GM10248 (cell line): ENCODE results near the gene IQGAP3.
A peak's percentile ranks its signal among the peaks of the same experiment; 100 is the strongest.

Experiments
- CTCF ChIA-PET: fragments of 300-600 bp; sonication (Branson Sonifier 250); formaldehyde crosslinking; extraction: SDS; loops from one replicate; lab custom pipeline; 2021; ENCODE audit warnings: antibody characterized with exemption; lab: Yijun Ruan, JAX
- POLR2A ChIA-PET: fragments of 350-650 bp; sonication (Branson Sonifier 250); formaldehyde crosslinking; extraction: SDS; loops from one replicate; lab custom pipeline; 2020; ENCODE audit warnings: antibody characterized with exemption; lab: Yijun Ruan, JAX
- DNase-seq: peaks from one replicate; pipeline ENCODE4 v3.0.0; 2012; ENCODE audit errors: extremely low spot score
- TF ChIP-seq, protein P1 (sequence below): IDR thresholded peaks from 2 replicates; pipeline ENCODE4 v1.5.1; 2012; ENCODE audit warnings: mild to moderate bottlenecking, low read depth; ENCODE audit errors: extremely low read depth, missing control alignments, control extremely low read depth

Gene IQGAP3, protein sequence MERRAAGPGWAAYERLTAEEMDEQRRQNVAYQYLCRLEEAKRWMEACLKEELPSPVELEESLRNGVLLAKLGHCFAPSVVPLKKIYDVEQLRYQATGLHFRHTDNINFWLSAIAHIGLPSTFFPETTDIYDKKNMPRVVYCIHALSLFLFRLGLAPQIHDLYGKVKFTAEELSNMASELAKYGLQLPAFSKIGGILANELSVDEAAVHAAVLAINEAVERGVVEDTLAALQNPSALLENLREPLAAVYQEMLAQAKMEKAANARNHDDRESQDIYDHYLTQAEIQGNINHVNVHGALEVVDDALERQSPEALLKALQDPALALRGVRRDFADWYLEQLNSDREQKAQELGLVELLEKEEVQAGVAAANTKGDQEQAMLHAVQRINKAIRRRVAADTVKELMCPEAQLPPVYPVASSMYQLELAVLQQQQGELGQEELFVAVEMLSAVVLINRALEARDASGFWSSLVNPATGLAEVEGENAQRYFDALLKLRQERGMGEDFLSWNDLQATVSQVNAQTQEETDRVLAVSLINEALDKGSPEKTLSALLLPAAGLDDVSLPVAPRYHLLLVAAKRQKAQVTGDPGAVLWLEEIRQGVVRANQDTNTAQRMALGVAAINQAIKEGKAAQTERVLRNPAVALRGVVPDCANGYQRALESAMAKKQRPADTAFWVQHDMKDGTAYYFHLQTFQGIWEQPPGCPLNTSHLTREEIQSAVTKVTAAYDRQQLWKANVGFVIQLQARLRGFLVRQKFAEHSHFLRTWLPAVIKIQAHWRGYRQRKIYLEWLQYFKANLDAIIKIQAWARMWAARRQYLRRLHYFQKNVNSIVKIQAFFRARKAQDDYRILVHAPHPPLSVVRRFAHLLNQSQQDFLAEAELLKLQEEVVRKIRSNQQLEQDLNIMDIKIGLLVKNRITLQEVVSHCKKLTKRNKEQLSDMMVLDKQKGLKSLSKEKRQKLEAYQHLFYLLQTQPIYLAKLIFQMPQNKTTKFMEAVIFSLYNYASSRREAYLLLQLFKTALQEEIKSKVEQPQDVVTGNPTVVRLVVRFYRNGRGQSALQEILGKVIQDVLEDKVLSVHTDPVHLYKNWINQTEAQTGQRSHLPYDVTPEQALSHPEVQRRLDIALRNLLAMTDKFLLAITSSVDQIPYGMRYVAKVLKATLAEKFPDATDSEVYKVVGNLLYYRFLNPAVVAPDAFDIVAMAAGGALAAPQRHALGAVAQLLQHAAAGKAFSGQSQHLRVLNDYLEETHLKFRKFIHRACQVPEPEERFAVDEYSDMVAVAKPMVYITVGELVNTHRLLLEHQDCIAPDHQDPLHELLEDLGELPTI (N-terminal part only)

DNA sequence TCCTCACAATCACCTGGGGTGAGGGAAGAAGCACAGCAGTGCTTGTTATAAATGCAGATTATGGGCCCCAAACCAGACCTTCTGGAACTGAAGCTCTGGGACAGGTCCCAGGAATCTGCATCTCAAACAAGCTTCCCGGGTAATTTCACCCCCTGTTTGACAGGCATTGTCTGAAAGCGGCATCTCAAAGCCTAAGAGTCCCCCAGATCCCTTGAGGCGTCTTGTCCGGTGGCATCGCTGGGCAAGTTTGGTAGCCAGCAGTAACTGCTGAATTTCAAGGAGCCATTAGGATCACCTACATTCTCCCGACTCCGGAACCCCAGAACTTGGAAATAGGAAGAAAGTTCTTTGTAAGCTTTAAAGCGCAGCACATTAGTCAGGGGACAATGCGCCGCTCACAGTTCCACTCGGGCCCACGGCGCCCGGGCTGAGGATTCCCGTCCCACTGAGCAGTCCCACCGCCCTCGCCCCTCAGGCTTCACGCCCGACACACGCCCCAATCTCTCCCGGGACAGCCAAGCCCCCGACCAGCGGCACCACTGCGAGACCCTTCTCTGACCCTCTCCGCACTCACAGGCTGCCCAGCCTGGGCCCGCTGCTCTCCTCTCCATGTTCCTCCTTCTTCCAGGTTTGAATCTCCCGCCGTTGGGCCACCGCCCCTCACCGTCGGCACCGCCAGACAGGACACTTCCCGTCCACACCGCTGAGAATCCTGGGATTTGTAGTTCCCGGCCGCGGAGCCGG lies at the start of gene IQGAP3:
TSS of gene IQGAP3 (minus strand) at position 647 of the 744 bp plus-strand sequence. CDS start at position 611, 36 bp downstream.
- ChIA-PET POLR2A (no interaction called here), CTCF (interaction anchor here (0.7 to 1.5 kb wide), 6 partner anchors 17 to 92 kb away, joined by 3 to 4 read pairs (median 4); partner anchors contain the start of gene GPATCH4)
- TF ChIP-seq, protein P1, sequence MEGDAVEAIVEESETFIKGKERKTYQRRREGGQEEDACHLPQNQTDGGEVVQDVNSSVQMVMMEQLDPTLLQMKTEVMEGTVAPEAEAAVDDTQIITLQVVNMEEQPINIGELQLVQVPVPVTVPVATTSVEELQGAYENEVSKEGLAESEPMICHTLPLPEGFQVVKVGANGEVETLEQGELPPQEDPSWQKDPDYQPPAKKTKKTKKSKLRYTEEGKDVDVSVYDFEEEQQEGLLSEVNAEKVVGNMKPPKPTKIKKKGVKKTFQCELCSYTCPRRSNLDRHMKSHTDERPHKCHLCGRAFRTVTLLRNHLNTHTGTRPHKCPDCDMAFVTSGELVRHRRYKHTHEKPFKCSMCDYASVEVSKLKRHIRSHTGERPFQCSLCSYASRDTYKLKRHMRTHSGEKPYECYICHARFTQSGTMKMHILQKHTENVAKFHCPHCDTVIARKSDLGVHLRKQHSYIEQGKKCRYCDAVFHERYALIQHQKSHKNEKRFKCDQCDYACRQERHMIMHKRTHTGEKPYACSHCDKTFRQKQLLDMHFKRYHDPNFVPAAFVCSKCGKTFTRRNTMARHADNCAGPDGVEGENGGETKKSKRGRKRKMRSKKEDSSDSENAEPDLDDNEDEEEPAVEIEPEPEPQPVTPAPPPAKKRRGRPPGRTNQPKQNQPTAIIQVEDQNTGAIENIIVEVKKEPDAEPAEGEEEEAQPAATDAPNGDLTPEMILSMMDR = no peak
- peak; percentile 93 for DNase-seq

DNA sequence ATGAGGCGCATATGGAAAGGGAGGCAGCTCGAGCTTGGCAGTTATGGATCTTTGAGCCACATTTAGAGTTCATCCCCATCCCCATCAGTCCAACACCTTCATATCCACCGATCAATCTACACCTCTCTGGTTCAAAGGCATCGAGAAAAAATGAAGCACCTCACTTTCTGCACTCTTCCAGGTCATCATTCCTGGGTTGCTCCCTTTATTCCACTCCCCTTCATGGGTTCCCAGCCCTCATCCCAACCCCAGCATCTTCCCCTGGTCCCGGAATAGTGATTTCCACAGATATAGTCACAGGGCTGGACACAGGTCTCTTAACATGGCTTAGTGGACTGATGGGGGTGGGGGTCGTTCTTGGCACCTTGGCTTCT lies 47.2 kb upstream of the IQGAP3 start:
- no peak for DNase-seq
- CTCF ChIA-PET = interaction anchor here (1.2 to 17.0 kb wide), 8 partner anchors 8 to 234 kb away, joined by 3 to 305 read pairs (median 8); partner anchors contain the start of genes CRABP2 and GPATCH4
- POLR2A ChIA-PET = no interaction called here
- TF ChIP-seq, protein P1 = no peak

DNA sequence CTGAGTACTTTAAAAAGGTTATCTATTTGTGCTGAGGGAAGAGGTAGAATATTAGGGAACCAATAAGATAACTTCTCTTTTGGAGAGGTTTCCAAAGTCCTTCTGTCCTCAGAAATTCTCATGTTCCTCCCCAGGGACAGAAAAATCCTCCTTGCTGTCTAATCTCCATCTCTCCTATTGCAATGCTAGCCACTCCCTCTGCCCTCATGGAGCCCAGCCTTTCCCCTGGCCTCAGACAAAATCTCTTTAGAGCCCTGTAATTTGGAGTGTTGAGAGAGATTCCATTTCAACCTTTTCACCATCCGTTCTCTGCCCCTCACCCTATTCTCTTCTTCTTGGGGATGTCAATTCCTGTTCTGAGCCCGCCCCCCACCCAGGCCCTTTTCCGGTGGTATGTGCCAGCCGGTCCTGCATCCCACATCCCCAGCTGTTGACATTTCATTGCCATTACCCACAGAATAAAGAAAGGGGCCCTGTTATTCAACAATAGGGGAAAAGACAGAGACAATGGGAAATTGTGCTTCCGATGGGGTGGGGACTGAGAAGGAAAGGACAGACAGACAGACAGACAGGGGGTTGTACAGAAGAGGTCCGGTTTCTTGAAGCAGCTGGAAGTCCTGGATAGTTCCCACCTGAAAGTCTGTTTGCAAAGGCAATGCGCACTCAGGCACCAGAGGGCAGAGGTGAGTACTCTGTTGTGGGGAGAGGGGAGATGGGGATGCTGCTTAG lies 46.7 kb upstream of the IQGAP3 start, which contains the start of gene HAPLN2:
TSS of gene HAPLN2 (plus strand) at position 563 of the 729 bp plus-strand sequence. CDS start 4,076 bp downstream, outside the sequence.
- peak; percentile 27 for DNase-seq
- POLR2A ChIA-PET = no interaction called here
- CTCF ChIA-PET = interaction anchor here (1.3 to 17.0 kb wide), 6 partner anchors 9 to 108 kb away, joined by 3 to 305 read pairs (median 10); partner anchors contain the start of genes CRABP2 and GPATCH4
- TF ChIP-seq, protein P1 = peak; percentile 45

DNA sequence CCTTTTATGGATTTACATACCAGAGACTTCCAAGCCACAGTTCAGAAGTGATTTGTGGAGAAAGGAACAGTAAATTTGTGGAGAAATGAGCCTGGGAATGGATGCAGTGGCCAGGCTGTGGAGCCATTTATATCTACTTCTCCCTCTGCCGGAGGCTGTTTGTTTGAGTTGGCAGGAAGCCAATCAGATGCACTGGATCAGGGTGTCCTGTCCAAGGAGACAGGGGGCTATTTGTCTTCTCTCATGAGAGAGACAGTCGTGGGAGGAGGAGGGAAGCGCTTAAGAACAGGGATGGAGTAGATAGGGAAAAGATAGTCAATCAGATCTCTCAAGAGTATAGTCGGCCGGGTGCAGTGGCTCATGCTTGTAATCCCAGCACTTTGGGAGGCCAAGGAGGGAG lies 44.1 kb upstream of the IQGAP3 start:
- TF ChIP-seq, protein P1 = no peak
- ChIA-PET CTCF (interaction anchor here (1.0 to 8.4 kb wide), 5 partner anchors 8 to 110 kb away, joined by 3 to 91 read pairs (median 4); no protein-coding TSS in a partner anchor), POLR2A (no interaction called here)
- DNase-seq = no peak

DNA sequence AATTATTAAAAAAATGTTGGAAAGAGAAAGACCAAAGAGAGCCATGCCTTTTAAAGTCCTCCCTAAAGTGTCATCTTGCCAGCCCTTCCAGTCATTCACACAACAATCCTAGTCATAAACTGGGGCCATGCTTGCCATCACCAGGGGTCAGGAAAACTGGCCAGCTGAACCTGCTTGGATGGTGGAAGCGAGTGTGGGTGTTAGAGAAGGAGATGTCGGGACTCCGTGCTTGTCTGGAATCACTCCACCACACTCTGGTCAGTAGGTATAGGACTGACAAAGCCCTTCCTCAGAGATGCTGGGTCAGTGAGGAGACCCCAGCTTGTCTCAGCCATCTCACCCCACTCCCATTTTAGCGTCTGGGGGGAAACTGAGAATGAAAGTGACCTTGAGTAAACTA lies 43.6 kb upstream of the IQGAP3 start:
- ChIA-PET CTCF (interaction anchor here (1.9 to 8.4 kb wide), 2 partner anchors 9 to 110 kb away, joined by 4 to 91 read pairs; no protein-coding TSS in a partner anchor), POLR2A (no interaction called here)
- no peak for DNase-seq
- TF ChIP-seq, protein P1 = no peak
